ENCODE results near the gene PRKN.

PRKN gene

GRCh38 chr6:162211022-162211421, 516.5 kb downstream of the PRKN start:
- TF ChIP-seq CTCF (IDR thresholded peaks at IDR 0.05): no peak

GRCh38 chr6:162203287-162203686, 524.3 kb downstream of the PRKN start:
- no peak for TF ChIP-seq CTCF (IDR thresholded peaks at IDR 0.05)

- no peak for TF ChIP-seq CTCF (IDR thresholded peaks at IDR 0.05)
Observed at GRCh38 chr6:162200945-162201690, 526.4 kb downstream of the PRKN start.

- no peak for TF ChIP-seq CTCF (IDR thresholded peaks at IDR 0.05)
Observed at GRCh38 chr6:162200041-162200440, 527.5 kb downstream of the PRKN start.

DNA sequence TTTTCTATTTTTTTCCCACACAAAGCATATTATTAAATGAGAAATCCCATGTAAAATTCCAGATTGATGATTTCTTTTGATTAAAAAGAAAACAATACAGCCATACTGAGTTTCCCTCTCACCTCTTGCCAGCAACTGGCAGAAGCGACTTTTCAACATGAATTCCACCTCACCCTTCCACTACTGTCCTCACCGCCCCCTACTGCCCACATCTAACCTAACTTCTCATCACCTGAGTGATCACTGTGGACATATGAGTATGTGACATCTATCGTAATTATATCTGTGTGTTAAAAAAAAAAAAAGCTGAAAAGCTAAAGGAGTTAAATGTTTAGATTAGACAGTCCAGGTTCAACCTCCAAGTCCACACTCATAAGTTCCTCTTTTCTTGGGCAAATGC, 528.6 kb downstream of the PRKN start:
- TF ChIP-seq CTCF (IDR thresholded peaks at IDR 0.05): no peak

DNA sequence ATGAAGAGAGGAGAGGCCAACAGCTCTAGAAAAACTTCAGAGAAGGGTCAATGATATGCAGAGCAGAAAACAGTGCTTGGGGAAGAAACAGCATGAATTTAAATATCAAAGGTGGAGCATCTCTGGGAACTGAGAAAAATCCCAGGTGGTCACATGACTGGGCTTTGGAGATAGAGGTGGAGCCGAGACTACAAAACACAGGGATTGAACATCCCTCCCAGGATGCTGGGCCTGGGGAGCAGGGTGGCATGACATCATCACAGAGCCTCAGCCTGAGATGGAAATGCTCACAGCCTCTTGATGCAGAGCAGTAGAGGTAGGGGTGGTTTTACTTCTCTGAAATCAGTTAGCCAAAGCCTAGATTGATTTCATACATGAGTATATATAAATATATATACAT, 529.5 kb downstream of the PRKN start:
- no peak for TF ChIP-seq CTCF (IDR thresholded peaks at IDR 0.05)

- no peak for TF ChIP-seq CTCF (IDR thresholded peaks at IDR 0.05)
Observed at GRCh38 chr6:162195441-162195840, 532.1 kb downstream of the PRKN start.

- no peak for TF ChIP-seq CTCF (IDR thresholded peaks at IDR 0.05)
Observed at GRCh38 chr6:162190981-162191380, 536.6 kb downstream of the PRKN start.

All from LNCAP (cell line).